Stimulated activated CD8-positive, alpha-beta memory T cell treated with anti-CD3 and anti-CD28 coated beads, Interleukin-7, amount 100 ng/mL, for 4 hours (primary cell): ENCODE results near the gene LSM5.
"Not testable (repeated sequence)": the region's sequence is repeated elsewhere in the genome, so short reads cannot be mapped to it uniquely, and the experiment has no call there.

Experiments
- DNase-seq, 2 donors: peaks; one replicate each; pipeline ENCODE4 v3.0.0-alpha.2; 2020; ENCODE audit warnings: low read depth in 2 of 2

Gene LSM5

GRCh38 chr7:32506266-32507054, 16.3 kb upstream of the LSM5 start:
- DNase-seq: no peak

GRCh38 chr7:32502728-32503127, 12.5 kb upstream of the LSM5 start:
- DNase-seq: peak in 1 of 2 donors; percentile 17

GRCh38 chr7:32501522-32501921, 11.3 kb upstream of the LSM5 start:
- DNase-seq: no peak

DNA sequence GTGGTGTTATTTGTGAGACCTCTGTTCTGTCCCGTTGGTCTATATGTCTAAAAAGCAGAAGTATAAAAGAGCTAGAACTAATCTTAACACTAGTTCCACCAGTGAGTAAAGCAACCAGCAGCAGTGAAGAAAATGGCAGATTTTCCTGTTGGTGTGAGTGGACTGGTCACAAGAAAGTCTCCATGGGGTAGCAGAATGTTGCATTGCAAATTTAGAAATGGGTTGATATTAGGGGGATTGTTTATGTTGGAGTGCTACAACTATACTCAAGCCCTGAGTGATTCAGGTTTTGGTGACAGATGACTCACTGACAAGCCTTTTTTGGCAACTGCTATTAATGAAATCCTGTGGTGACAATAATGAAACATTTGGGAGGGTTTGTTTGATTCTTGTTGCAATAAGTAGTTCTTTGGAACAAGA, 10.8 kb upstream of the LSM5 start:
- DNase-seq: no peak

- DNase-seq: not testable (repeated sequence)
Observed at GRCh38 chr7:32500216-32500615, 10.0 kb upstream of the LSM5 start.

DNA sequence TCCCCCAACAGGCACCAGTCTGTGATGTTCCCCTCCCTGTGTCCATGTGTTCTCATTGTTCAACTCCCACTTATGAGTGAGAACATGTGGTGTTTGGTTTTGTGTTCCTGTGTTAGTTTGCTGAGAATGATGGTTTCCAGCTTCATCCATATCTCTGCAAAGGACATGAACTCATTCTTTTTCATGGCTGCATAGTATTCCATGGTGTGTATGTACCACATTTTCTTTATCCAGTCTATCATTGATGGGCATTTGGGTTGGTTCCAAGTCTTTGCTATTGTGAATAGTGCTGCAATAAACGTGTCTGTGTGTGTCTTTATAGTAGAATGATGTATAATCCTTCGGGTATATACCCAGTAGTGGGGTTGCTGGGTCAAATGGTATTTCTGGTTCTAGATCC, 9.6 kb upstream of the LSM5 start:
- DNase-seq: not testable (repeated sequence)

DNA sequence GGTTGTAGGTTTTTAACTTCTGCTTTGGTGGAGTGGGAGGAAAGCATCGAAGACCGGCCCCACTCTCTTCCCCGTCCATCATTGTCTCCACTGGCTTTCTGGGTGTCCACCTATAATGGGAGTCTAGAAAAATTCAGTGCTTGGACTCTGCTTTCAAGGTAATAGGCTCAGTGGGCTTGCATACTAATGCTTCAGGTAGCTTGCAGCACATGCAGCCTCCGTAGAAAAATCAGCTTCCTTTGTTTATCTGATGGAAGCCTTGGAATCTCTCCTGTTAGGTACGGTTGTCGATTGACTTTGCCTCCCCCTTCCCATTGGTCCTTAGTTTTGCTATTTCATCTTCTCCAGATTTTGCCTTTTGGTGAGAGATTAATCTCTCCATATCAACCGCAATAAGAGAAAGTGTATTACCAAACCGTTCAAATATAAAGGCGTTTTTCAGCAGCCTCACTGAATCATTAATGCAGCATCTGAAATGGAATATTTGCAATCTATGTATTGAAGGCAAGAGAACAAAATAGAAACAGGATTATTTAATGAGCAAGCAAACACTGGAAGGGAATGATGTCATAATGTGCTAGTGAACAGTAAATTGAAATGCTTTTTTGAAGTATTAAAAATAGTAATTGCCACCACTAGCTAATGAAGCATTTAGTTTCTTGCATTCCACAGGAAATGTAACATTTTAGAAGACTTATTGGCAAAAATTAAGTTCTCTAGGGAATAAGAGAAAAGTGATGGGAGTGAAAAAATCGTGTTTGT, 6.1 kb upstream of the LSM5 start:
- no peak for DNase-seq

DNA sequence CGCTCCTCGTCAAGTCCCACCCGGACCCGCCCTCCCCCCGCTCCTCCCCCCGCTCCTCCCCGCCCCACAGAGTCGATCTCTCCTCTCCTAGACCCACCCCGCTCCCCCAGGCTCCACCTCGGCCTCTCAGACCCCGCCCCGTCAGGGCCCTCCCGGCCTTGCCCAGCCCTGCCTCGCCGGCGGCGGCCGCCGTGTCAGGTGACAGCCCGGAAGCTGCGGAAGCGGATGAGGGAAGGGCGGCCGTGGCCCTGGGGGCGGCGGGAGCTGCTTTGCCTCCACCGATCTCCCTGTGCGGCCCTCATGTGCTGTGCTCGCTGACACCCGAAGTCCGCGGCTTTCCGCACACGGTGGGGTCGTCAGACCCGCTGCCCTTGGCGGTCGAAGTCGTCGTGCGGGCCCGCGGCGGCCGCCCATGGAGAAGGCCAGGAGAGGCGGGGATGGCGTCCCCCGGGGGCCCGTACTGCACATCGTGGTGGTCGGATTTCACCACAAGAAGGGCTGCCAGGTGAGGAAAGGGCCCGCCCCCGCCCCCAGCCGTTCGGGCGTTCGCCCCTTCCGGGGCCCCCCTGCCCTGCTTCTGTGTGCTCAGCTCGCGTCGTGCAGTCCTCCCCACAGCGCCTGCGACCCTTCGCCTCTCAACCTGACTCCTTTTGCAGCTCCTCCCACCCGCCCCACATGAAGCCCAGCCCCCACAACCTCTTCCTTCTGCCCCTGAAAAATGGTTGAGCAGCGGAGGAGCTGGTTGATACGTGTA, 5.3 kb upstream of the LSM5 start, which contains the start of gene AVL9:
AVL9 (plus strand) TSS at position 192 of the 754 bp plus-strand sequence; CDS start at position 413, 221 bp downstream.
- peak; percentile 99 for DNase-seq

DNA sequence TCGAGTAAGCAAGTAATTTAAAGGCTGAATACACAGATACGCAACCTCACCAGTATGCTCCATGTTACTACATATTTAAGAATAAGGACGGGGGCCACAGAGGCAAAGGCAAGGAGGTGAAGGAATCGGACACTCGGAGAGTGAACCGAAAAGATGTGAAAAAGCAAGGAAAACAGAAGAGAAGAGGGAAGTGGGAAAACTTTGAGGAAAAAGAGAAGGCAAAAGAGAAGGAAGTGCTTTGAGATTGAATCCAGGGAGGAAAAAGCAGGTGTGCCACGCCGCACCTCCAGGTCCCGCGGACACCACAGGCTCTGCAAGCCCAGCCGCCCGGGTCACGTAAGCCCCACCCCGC, 4.7 kb upstream of the LSM5 start:
- DNase-seq: no peak

- DNase-seq: no peak
Observed at GRCh38 chr7:32489788-32490126, 423 bp downstream of the LSM5 start.

DNA sequence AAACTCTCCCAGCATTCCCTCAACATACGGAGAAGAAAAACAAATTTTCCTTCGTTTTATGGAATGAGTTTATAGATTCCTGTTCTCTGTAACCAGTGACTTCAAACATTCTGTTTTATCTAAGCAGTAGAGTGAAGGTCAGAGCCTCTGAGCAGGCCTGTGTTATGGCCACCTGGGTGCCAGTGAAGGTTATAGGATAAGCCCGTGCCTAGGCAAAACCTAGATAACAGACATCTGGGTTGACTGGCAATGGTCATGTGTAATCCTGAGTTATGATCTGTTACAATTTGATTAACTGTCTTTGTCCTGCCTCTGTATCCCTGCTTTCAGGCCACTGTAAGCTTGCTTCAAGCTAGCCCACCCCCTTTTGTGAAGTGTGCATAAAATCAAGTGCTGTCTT, 8.3 kb downstream of the LSM5 start:
- DNase-seq: no peak

DNA sequence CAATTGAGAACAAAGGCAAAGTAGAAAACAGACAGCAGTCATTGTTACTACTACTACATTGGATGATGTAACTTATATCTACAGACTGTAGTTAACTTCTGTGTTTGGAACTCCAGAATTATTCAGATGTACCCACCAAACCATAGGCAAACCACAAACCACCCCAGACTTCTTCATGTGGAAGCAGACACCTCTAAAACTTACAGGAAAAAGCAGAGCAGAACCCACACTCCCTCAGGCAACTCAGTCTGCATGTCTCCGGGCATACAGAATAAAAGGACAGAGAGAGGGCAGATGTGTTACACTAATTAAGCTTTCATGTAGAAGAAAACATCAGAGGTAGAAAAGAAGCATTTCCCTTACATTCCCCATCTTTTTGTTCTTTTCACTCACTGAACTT, 9.0 kb downstream of the LSM5 start:
- DNase-seq: no peak

DNA sequence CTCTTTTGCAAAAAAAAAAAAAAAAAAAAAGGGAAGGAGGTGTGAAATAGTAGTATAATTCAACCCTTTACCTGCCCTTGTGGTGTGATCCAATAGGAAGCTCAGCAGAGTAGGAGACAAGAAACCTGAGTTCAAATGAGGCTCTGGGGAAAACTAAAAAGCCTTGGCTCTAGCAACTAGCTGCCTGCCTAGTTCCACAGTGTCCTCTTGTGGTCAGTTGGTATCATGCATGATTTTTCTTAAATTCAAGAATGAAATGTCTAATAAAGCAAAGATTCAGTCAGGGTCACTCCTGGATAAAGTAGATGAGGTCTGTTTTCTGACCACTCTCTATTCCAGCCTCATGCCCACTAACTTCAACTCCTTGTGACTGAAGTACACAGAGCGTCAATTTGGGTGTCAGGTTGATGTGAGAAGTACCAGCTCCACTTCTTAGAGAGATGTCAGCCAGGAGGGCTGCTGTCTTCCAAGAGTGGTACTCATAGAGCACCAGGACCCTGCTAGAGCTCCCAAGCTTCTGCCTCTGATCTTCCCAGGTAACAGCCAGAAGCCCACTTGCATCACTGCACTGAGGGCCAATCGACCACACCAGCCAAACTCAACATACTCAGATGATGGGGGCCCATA, 10.5 kb downstream of the LSM5 start:
- DNase-seq: no peak

GRCh38 chr7:32477649-32477980, 12.6 kb downstream of the LSM5 start:
- no peak for DNase-seq

DNA sequence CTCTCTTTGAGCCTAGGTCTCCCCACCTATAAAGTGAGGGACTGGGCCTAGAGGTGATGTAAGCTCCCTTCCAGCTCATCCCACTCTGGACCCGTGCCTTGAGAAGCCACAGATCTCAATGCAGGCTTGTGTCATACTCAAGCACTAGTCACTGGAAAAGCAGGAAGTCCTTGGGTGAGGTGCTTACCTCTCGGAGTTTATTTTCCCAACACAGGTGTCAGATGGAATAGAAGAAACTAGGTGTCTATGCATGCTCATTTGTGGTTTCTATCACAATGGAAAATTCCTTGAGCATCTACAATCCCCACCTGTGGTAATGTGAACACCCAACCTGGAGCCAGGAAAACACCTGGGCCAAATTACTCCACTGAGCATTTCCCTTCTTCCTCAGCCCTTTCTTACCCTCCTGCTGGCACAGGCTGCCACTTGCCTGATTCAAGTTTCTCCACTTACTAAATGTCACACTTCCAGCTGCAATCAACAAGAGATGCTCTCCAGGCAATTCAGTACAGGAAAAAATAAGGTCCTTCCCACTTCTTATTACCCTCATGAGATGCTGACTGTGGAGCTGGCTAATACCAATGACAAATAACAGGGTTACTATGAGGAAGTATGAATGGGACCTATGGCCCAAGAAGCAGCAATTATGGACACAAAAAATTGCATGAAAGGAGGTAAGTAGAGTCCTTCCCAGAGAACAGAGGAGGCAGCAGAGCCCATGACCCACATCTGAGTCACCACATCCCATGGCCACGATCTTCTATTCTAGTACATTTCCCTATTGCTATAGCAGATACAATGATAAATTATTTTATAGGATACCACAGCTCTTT, 13.1 kb downstream of the LSM5 start:
- no peak for DNase-seq

DNA sequence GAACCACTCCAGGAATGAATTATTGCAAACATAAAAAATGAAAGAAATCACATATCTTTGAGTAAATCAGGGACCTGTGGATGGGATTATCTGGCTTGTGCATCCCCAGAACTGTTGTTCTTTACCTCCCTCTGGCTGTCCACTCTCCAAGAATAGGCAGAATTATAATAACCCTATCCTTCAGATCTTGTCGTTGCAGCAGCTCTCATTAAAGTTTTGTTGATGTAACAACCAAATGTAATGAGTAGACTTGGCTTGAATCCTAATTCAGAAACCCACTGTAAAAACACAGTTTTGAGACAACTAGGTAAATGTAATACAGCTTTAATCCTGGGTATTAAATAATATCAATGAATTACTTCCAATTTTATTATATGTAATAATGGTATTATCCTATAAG, 16.2 kb downstream of the LSM5 start:
- DNase-seq: no peak

DNA sequence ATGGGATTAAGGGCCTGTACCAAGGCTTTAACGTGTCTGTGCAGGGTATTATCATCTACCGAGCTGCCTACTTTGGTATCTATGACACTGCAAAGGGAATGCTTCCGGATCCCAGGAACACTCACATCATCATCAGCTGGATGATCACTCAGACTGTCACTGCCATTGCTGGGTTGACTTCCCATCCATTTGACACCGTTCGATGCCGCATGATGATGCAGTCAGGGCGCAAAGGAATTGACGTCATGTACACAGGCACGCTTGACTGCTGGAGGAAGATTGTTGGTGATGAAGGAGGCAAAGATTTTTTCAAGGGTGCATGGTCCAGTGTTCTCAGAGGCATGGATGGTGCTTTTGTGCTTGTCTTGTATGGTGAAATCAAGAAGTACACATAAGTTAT, 18.2 kb downstream of the LSM5 start:
- DNase-seq: no peak

DNA sequence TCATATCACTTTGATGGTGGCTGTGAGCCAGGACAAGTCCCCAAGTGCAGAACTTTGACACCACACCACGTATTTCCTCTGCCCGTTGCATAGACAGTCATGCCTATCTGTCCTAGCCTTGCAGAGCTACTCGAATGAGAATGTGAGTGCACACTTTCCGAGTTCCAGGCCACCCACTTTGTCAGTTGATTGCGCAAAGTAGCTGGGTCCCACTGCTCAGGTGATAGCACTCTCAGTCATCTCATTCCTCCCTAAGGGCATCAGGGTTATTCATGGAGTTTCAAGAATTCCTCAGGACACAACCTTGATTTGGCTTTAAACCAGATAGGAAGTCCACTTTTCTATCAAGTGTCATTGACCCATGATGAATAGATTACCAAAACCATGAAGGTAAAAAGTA, 19.3 kb downstream of the LSM5 start:
- no peak for DNase-seq

DNA sequence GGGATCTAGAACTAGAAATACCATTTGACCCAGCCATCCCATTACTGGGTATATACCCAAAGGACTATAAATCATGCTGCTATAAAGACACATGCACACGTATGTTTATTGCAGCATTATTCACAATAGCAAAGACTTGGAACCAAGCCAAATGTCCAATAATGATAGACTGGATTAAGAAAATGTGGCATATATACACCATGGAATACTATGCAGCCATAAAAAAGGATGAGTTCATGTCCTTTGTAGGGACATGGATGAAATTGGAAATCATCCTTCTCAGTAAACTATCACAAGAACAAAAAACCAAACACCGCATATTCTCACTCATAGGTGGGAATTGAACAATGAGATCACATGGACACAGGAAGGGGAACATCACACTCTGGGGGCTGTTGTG, 20.2 kb downstream of the LSM5 start:
- not testable (repeated sequence) for DNase-seq

GRCh38 chr7:32464641-32465416, 25.4 kb downstream of the LSM5 start:
- not testable (repeated sequence) for DNase-seq

- no peak for DNase-seq
Observed at GRCh38 chr7:32462977-32463376, 27.2 kb downstream of the LSM5 start.
